ENCODE measurements around the gene ENTR1.

Gene ENTR1

DNA sequence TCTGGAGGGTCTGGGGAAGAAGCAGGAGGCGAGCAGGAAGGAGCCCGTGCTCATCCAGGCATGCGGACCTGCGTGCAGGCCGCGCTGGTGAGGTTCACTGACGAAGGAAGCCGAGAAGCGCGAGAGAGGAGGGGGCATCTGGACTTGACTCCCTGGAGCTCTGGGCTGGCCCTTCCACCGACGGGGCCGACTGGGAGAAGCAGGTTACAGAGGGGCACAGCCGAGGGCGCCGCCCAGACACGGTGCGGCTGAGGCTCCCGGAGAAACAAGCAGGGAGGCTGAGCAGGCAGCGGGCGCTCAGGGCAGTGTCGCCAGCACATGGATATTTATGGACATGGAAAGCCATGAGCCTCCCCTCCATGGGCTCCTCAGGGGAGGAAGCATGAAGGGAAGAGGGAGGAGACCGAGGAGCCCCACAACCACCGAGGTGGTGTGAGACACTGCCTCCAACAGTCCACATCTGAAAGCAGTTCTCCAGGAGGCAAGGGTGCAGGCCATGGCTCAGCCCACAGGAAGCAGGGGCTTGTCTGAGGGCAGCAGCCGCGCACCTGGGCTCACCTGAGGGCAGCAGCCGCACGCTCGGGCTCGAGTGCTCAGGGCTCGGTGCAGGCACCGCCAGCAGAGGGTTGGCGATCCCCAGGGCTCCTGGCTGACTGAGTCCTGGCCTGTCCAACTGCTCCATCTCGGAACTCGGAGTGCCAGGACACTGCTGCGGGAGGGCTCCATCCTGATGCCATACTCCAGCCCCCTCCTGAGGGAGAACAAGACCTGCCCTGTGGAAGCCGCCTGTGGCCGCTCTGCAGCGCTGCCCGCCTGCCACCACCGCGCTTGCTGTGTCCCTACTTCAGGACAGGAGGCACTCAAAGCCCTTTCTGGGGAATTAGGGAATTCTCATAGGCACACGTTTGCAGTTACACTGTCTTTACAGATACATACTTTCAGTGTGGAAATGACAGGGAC lies 44.9 kb upstream of the ENTR1 start:
- TF ChIP-seq, protein P1, sequence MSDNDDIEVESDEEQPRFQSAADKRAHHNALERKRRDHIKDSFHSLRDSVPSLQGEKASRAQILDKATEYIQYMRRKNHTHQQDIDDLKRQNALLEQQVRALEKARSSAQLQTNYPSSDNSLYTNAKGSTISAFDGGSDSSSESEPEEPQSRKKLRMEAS (IDR thresholded peaks at IDR 0.05) = no peak
- TF ChIP-seq, protein P2, sequence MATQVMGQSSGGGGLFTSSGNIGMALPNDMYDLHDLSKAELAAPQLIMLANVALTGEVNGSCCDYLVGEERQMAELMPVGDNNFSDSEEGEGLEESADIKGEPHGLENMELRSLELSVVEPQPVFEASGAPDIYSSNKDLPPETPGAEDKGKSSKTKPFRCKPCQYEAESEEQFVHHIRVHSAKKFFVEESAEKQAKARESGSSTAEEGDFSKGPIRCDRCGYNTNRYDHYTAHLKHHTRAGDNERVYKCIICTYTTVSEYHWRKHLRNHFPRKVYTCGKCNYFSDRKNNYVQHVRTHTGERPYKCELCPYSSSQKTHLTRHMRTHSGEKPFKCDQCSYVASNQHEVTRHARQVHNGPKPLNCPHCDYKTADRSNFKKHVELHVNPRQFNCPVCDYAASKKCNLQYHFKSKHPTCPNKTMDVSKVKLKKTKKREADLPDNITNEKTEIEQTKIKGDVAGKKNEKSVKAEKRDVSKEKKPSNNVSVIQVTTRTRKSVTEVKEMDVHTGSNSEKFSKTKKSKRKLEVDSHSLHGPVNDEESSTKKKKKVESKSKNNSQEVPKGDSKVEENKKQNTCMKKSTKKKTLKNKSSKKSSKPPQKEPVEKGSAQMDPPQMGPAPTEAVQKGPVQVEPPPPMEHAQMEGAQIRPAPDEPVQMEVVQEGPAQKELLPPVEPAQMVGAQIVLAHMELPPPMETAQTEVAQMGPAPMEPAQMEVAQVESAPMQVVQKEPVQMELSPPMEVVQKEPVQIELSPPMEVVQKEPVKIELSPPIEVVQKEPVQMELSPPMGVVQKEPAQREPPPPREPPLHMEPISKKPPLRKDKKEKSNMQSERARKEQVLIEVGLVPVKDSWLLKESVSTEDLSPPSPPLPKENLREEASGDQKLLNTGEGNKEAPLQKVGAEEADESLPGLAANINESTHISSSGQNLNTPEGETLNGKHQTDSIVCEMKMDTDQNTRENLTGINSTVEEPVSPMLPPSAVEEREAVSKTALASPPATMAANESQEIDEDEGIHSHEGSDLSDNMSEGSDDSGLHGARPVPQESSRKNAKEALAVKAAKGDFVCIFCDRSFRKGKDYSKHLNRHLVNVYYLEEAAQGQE (IDR thresholded peaks at IDR 0.05; ENCODE audit: low read depth) = no peak
- TF ChIP-seq RAD21 (IDR thresholded peaks at IDR 0.05; ENCODE audit: low read depth) = no peak
- TF ChIP-seq CEBPB (IDR thresholded peaks at IDR 0.05) = no peak
- no peak for TF ChIP-seq YY1 (IDR thresholded peaks at IDR 0.05; ENCODE audit: low read depth)
- TF ChIP-seq NFIC (IDR thresholded peaks at IDR 0.05) = no peak
- TF ChIP-seq FOXM1 (IDR thresholded peaks at IDR 0.05; ENCODE audit: borderline replicate concordance, low read depth) = no peak
- no peak for TF ChIP-seq TEAD4 (IDR thresholded peaks at IDR 0.05)
- TF ChIP-seq EP300 (IDR thresholded peaks at IDR 0.05; ENCODE audit: borderline replicate concordance) = no peak
- TF ChIP-seq ZBTB7A (IDR thresholded peaks at IDR 0.05; ENCODE audit: low read depth) = no peak

DNA sequence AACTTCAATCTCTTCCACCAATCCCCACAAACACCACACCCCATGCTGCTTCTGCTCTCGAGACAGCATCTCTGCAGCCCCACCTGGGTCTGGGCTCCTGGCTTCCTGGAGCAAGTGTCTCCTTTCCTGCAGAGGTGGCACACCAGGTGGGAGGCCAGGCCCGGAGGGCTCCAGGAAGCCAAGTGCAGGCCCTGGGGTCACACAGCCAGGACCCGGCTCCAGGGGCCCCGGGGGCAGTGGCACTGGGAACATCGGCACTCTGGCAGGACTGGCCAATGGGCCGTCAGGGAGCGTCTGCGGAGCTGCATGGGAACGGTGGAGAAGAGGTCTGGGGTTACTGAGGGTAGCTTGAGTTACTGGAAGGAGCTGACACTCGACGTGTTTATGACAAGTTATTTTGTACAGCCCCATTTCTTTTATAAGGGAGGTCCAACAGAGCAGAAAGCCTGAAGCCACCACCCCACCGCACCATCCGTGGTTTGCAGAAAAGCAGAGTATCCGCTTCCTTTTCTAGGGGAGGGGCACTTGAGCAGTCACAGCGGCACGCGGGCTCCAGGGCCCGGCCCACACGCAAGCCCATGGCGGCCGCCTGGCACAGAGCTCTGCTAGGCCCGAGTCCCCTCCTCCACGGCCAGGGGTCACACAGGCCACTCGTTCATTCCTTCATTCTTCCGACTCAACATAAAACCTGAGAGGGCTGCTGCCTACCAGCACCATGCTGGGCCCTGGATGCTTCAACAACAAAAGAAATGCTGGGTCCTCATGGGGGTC lies 43.8 kb upstream of the ENTR1 start:
- TF ChIP-seq NFIC (IDR thresholded peaks at IDR 0.05) (no peak), CREB1 (IDR thresholded peaks at IDR 0.05; ENCODE audit: low read depth) (no peak), RAD21 (IDR thresholded peaks at IDR 0.05; ENCODE audit: low read depth) (no peak), TCF12 (IDR thresholded peaks at IDR 0.05; ENCODE audit: low read depth) (no peak), FOXM1 (IDR thresholded peaks at IDR 0.05; ENCODE audit: borderline replicate concordance, low read depth) (no peak), EGR1 (IDR thresholded peaks at IDR 0.05) (no peak), TAF1 (IDR thresholded peaks at IDR 0.05; ENCODE audit: low read depth) (no peak), TEAD4 (IDR thresholded peaks at IDR 0.05) (no peak), EP300 (IDR thresholded peaks at IDR 0.05; ENCODE audit: borderline replicate concordance) (no peak), YY1 (IDR thresholded peaks at IDR 0.05; ENCODE audit: low read depth) (no peak), ZBTB7A (IDR thresholded peaks at IDR 0.05; ENCODE audit: low read depth) (no peak), CEBPB (IDR thresholded peaks at IDR 0.05) (no peak)
- TF ChIP-seq, protein P1 (IDR thresholded peaks at IDR 0.05) = no peak
- TF ChIP-seq, protein P2 (IDR thresholded peaks at IDR 0.05; ENCODE audit: low read depth) = no peak
- TF ChIP-seq, protein P3, sequence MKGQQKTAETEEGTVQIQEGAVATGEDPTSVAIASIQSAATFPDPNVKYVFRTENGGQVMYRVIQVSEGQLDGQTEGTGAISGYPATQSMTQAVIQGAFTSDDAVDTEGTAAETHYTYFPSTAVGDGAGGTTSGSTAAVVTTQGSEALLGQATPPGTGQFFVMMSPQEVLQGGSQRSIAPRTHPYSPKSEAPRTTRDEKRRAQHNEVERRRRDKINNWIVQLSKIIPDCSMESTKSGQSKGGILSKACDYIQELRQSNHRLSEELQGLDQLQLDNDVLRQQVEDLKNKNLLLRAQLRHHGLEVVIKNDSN (IDR thresholded peaks at IDR 0.05) = no peak

DNA sequence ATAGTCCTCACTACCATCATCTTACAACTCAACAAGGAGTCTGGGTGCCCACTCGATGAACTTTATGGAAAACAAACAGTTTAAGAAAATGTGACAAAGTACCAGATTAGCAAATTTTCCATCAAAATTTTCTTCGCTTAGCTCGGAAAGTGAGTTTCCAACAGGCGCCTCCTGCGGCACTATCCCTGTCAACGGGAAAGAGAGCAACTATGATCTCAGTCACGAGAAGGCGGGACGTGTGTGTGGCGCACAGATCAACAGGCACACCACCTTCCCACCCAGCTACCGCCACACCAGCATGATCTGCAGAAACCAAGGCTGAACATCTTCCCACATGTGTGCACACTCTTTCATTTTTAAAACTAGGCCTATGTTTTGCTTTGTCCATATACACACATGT lies 42.9 kb upstream of the ENTR1 start:
- no peak for TF ChIP-seq TAF1 (IDR thresholded peaks at IDR 0.05; ENCODE audit: low read depth)

DNA sequence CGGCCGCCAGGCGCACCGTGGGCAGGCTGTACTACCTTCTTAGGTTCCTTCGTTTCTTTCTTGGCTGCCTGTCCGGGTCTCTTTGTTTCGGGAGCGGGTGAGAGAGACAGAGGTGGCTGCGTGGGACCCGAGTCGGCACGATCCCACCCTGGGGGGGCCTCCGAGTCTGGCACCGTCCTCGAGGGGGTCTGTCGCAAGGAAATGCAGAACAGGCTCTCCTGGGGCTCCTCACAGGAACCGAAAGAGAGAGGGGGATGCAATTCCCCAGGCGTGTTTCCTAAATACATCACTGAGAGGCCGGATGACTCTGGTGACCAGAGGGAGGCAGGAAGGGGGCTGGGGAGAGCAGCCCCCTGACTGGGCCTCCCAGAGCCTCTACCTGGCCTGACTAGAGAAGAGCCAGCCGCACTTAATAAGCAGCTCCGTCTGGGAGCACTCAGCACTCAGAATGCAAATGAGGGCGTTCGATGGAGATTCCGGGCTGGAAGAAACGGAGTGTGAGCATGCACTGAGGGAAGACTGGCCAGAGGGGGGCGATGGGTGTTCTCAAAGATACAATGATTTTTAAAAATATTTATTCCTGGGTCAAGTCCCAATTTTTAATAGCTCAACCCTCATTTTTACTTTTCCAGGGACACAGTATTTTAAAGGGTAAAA lies 40.9 kb upstream of the ENTR1 start:
- no peak for TF ChIP-seq YY1 (IDR thresholded peaks at IDR 0.05; ENCODE audit: low read depth)

DNA sequence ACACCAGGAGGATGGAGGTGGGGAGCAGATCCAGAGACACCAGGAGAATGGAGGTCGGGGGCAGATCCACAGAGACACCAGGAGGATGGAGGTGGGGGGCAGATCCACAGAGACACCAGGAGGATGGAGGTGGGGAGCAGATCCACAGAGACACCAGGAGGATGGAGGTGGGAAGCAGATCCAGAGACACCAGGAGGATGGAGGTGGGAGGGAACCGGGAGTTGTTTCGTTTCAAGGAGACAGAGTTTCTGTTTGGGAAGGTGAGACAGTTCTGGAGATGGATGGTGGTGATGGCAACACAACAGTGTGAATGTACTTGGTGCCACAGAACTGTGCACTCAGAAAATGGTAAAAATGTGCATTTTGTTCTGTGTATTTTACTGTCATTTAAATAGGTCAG lies 38.2 kb upstream of the ENTR1 start:
- no peak for TF ChIP-seq NFIC (IDR thresholded peaks at IDR 0.05)
- TF ChIP-seq RAD21 (IDR thresholded peaks at IDR 0.05; ENCODE audit: low read depth) = no peak
- TF ChIP-seq TEAD4 (IDR thresholded peaks at IDR 0.05) = no peak

DNA sequence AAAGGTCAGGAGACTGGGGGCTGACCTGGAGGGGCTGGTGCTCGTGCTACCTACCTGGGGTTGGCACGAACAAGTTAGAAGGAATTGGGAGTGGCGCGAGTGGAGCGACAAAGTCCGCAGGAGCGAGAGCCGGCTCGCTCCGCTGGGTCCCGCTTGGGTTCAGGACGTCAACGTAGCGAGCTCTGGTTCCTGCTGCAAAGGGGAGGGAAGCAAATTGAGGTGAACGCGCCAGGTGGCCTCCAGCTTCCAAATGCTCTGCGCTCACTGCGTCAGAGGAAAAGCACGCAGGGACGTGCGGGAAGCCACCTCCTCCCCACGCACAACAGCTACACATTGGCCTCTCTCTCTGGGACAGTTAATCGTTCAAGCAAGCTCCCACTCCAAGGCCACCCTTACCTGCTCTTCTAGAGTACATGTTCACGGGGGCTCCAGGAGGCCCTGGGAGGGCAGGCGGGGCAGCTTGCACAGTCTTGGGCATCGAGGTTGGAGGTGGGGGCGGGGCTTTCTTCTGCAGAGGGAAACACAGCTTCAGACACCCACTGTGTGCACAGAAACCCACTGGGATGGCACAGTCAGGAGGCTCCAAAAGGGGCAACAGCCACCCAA lies 36.9 kb upstream of the ENTR1 start:
- no peak for TF ChIP-seq TEAD4 (IDR thresholded peaks at IDR 0.05)

Measured in Ishikawa (cell line).